SU-DHL-6 (cell line): ENCODE measurements around the gene HERC3.

Experiments used
- H2AFZ ChIP-seq: fragments of 200-600 bp; sonication (generic); 2 replicates; pipeline ENCODE4 v1.6.1; 2014; ENCODE audit warnings: low read depth, mild to moderate bottlenecking, moderate library complexity, mixed read lengths, antibody characterized with exemption, low read length; ENCODE audit not compliant: severe bottlenecking
- H3F3A ChIP-seq: fragments of 200-600 bp; shearing (Covaris generic); 2 replicates; pipeline ENCODE4 v1.6.0; 2016; ENCODE audit warnings: antibody characterized with exemption, mild to moderate bottlenecking; ENCODE audit not compliant: insufficient read depth
- H3K27ac ChIP-seq: fragments of 200-600 bp; sonication (generic); 2 replicates; pipeline ENCODE4 v1.5.1; 2016; ENCODE audit warnings: low read depth, mild to moderate bottlenecking, low read length, moderate library complexity, mixed read lengths
- H3K27me3 ChIP-seq: fragments of 200-600 bp; sonication (generic), shearing (Covaris generic); 2 replicates; pipeline ENCODE4 v1.6.0; 2014; ENCODE audit warnings: mild to moderate bottlenecking, low read length
- H3K36me3 ChIP-seq: fragments of 200-600 bp; sonication (generic); 2 replicates; pipeline ENCODE4 v1.6.1; 2014; ENCODE audit warnings: mild to moderate bottlenecking, low read length, mixed read lengths
- H3K4me2 ChIP-seq: fragments of 300-600, 200-600 bp; shearing (Covaris generic), sonication (generic); 2 replicates; pipeline ENCODE4 v1.6.0; 2014; ENCODE audit warnings: low read length, low read depth, mild to moderate bottlenecking; ENCODE audit not compliant: poor library complexity, severe bottlenecking
- H3K4me3 ChIP-seq: fragments of 200-600 bp; sonication (generic); 2 replicates; pipeline ENCODE4 v1.5.1; 2014; ENCODE audit warnings: antibody characterized with exemption, low read length, mild to moderate bottlenecking, mixed read lengths; ENCODE audit not compliant: insufficient read depth, poor library complexity, severe bottlenecking
- H3K79me2 ChIP-seq: fragments of 200-600 bp; sonication (generic); 2 replicates; pipeline ENCODE4 v1.6.1; 2014; ENCODE audit warnings: mild to moderate bottlenecking, low read length, moderate library complexity; ENCODE audit not compliant: insufficient read depth
- H3K9ac ChIP-seq: fragments of 200-600 bp; sonication (generic); 2 replicates; pipeline ENCODE4 v1.7.0; 2014; ENCODE audit warnings: mild to moderate bottlenecking, low read length
- H3K9me2 ChIP-seq: fragments of 200-600 bp; sonication (generic); replicated peaks from 2 replicates; pipeline ENCODE4 v1.6.1; 2014; ENCODE audit warnings: low read length; ENCODE audit not compliant: insufficient read depth
- H3K9me3 ChIP-seq: fragments of 200-600 bp; sonication (generic); 2 replicates; pipeline ENCODE4 v1.6.1; 2014; ENCODE audit warnings: low read length, mixed read lengths; ENCODE audit not compliant: insufficient read depth
- H4K20me1 ChIP-seq: fragments of 200-600 bp; sonication (generic); 2 replicates; pipeline ENCODE4 v1.6.1; 2014; ENCODE audit warnings: low read depth, mild to moderate bottlenecking, antibody characterized with exemption, low read length, moderate library complexity, mixed read lengths
- EZH2phosphoT487 ChIP-seq: fragments of 200-600 bp; sonication (generic), shearing (Covaris generic); conservative IDR thresholded peaks from 2 replicates; pipeline ENCODE4 v1.6.1; 2018; ENCODE audit warnings: mild to moderate bottlenecking, antibody characterized with exemption, low read length, moderate library complexity, mixed read lengths
- TF ChIP-seq, protein P1 (sequence below): fragments of 200-600 bp; sonication (generic); IDR thresholded peaks from one replicate; pipeline ENCODE4 v1.5.1; 2017; ENCODE audit warnings: antibody characterized with exemption, mild to moderate bottlenecking, low read length, moderate library complexity; ENCODE audit not compliant: insufficient read depth, poor library complexity, severe bottlenecking

HERC3 gene

DNA sequence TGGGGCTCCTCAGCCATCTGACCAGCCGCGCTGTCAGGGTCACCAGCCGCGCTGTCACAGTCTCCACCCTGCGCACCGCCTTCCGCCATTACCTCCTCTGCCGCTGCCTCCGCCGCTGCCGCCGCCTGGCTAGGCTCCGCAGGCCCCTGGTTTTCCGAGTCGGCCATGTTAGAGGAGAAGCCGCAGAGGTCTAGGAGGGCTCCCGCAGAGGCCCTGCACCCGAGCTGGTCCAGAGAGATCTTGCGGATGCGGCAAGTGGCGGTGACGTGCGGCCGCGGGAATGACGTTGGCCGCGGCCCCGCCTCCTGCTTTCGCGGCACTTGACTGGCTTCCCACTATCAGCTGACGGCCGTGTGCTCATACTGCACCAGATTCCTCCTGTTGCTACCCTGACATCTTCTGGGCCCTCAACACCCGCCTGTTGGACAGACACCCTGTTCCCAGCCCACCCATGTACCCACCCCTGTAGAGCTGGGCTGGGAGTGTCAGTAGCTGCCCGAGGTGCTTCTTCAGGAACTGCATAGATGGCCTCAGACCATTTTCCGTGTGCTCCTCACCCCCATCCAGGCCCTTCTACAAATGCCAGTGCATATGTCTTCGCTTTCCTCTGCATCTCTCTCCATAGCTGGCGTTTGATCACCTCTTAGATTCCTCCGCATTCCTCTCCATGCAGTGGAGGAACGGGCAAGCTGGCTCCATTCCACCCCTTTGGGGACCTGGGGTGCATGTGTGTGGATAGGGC, 105.5 kb downstream of the HERC3 start, which contains the start of gene NAP1L5:
NAP1L5 (minus strand) TSS at position 242 of the 742 bp plus-strand sequence; CDS start at position 167, 75 bp downstream.
- Histone ChIP-seq H3K79me2 (no peaks in the 10 kb centered on the region), H3K4me3 (no peak within 1 kb of the TSS), H3K4me2 (no peak within 1 kb of the TSS), H3K9me2 (no peaks in the 10 kb centered on the region), H3F3A (no peaks in the 10 kb centered on the region), H4K20me1 (no peaks in the 10 kb centered on the region), H3K27ac (no peak within 1 kb of the TSS), H3K9me3 (no peaks in the 10 kb centered on the region), H2AFZ (no peak within 1 kb of the TSS), H3K9ac (no peak within 1 kb of the TSS), H3K36me3 (no peaks in the 10 kb centered on the region), H3K27me3 (no peaks in the 10 kb centered on the region)
- TF ChIP-seq EZH2phosphoT487: no peak
- TF ChIP-seq, protein P1, sequence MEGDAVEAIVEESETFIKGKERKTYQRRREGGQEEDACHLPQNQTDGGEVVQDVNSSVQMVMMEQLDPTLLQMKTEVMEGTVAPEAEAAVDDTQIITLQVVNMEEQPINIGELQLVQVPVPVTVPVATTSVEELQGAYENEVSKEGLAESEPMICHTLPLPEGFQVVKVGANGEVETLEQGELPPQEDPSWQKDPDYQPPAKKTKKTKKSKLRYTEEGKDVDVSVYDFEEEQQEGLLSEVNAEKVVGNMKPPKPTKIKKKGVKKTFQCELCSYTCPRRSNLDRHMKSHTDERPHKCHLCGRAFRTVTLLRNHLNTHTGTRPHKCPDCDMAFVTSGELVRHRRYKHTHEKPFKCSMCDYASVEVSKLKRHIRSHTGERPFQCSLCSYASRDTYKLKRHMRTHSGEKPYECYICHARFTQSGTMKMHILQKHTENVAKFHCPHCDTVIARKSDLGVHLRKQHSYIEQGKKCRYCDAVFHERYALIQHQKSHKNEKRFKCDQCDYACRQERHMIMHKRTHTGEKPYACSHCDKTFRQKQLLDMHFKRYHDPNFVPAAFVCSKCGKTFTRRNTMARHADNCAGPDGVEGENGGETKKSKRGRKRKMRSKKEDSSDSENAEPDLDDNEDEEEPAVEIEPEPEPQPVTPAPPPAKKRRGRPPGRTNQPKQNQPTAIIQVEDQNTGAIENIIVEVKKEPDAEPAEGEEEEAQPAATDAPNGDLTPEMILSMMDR: no peak

DNA sequence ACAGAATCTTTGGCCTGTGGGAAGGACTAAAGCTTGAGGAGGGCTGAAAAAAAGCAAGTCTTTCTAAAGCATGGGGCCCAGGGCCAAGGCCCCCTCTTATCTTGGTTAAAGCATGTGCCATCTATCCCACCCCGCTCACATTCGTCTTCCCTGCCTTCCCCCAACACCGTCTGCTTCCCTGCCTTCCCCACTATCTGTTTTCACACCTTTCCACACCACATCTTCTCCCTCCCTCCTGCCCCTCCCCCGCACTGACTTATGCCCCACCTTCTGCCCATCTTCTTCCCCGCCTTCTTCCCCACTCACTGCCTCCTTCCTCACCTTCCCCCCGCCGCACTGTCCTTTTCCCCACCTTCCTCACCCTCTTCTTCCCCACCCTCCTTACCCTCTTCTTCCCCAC, 106.2 kb downstream of the HERC3 start:
- no peak for TF ChIP-seq EZH2phosphoT487
- TF ChIP-seq, protein P1: no peak
- H3K27ac ChIP-seq: no peak overlapping the region
- no peaks in the 10 kb centered on the region for H4K20me1 ChIP-seq
- no peaks in the 10 kb centered on the region for H3K9me2 ChIP-seq
- no peaks in the 10 kb centered on the region for H3F3A ChIP-seq
- H3K36me3 ChIP-seq: no peaks in the 10 kb centered on the region
- no peak overlapping the region for H3K9ac ChIP-seq
- H3K9me3 ChIP-seq: no peaks in the 10 kb centered on the region
- no peak overlapping the region for H3K4me2 ChIP-seq
- no peaks in the 10 kb centered on the region for H3K79me2 ChIP-seq
- H3K27me3 ChIP-seq: no peaks in the 10 kb centered on the region
- H3K4me3 ChIP-seq: no peak overlapping the region
- no peak overlapping the region for H2AFZ ChIP-seq

DNA sequence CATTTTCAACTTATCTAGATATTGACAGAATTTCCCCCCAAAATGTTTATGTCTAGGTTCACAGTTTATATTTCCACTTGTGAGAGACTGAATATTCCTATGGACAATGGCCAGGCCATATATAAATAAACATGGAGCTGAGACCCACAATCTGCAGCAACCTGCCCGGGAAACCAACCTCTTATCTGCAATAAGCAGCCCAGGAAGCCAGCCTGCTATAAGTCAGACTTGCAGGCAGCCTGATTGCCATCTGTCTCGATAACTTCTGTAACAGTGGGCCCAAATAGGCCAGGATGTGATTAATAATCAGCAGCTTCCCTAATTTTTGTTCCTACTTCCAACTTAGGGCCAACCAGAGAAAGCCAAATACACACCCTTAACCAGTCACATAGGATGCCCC, 110.5 kb downstream of the HERC3 start:
- no peak overlapping the region for H3K9ac ChIP-seq
- H3K9me2 ChIP-seq: no peaks in the 10 kb centered on the region
- H3K79me2 ChIP-seq: no peaks in the 10 kb centered on the region
- H3K27ac ChIP-seq: no peak overlapping the region
- no peaks in the 10 kb centered on the region for H3K9me3 ChIP-seq
- TF ChIP-seq, protein P1: no peak
- no peak for TF ChIP-seq EZH2phosphoT487
- H4K20me1 ChIP-seq: no peaks in the 10 kb centered on the region
- H3K36me3 ChIP-seq: no peaks in the 10 kb centered on the region
- H2AFZ ChIP-seq: no peak overlapping the region
- no peaks in the 10 kb centered on the region for H3F3A ChIP-seq
- H3K4me3 ChIP-seq: no peak overlapping the region
- H3K27me3 ChIP-seq: no peaks in the 10 kb centered on the region
- H3K4me2 ChIP-seq: no peak overlapping the region
